ENCODE results near the gene TMEM54. TPM values are rescaled to one million over a fixed set of nuclear protein-coding genes. Genes with fewer than 3 reads are reported as not detected.
A peak's percentile ranks its signal among the peaks of the same experiment; 100 is the strongest.

Gene TMEM54
- total and polyA plus RNA-seq, 10 of the 15 experiments (the other 5 are each of a cell fraction or from before 2014, with no cell fraction given), result 0.07 to 0.94 (median 0.56) TPM; not detected in 1

DNA sequence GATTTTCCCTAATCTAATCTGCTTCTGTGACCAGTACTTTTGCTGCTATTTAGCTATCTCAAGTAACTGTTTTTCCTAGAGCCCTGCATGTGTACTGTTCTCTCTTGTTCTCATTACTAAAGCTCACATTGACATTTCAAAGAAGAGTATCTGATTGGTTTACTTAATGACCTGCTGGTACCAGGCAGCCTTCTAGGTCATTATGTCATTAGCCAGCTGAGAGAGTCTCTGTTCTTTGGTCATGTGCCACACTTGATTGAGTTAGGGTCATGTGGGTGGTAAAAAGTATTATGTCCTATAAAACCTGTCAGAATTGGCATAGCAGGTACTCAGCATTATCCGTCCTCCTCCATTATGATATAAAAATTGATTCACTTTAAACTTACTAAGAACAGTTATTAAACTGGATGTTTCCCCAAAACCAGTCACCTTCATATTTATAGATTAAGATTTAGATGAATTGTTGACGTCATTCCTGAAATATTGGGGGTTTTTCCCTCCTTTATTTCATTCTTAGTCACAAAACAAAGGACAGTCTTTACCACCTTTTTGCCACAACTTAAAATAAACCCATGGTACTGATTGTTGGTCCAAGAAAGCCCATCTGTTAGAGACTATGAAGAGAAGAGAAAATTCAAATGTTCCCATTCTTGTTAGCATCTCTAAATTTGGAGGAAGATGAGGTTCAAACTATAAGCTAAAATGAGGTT, 52.7 kb downstream of the TMEM54 start (continued):
- TF ChIP-seq, protein P1, sequence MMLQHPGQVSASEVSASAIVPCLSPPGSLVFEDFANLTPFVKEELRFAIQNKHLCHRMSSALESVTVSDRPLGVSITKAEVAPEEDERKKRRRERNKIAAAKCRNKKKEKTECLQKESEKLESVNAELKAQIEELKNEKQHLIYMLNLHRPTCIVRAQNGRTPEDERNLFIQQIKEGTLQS (IDR thresholded peaks at IDR 0.05; ENCODE audit: borderline replicate concordance, extremely low read depth, low read depth, low read length), result peak; percentile 42; the same call in 1 of the 2 replicates
- TF ChIP-seq ZZZ3 (IDR thresholded peaks at IDR 0.05; ENCODE audit: control insufficient read depth, insufficient read length, low read depth), result no peak
- no peak for TF ChIP-seq TAF1 (IDR thresholded peaks at IDR 0.05; ENCODE audit: borderline replicate concordance, low read depth, low read length)
- no peak for TF ChIP-seq NFYA (IDR thresholded peaks at IDR 0.05; ENCODE audit: borderline replicate concordance, low read depth, low read length)
- no peak for TF ChIP-seq NR2C1 (IDR thresholded peaks at IDR 0.05)
- TF ChIP-seq, protein P2, sequence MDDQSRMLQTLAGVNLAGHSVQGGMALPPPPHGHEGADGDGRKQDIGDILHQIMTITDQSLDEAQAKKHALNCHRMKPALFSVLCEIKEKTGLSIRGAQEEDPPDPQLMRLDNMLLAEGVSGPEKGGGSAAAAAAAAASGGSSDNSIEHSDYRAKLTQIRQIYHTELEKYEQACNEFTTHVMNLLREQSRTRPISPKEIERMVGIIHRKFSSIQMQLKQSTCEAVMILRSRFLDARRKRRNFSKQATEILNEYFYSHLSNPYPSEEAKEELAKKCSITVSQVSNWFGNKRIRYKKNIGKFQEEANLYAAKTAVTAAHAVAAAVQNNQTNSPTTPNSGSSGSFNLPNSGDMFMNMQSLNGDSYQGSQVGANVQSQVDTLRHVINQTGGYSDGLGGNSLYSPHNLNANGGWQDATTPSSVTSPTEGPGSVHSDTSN (IDR thresholded peaks at IDR 0.05; ENCODE audit: insufficient replicate concordance, low read depth, low read length), result no peak
- no peak for TF ChIP-seq POLR2A (IDR thresholded peaks at IDR 0.05; ENCODE audit: low read depth, low read length)
- TF ChIP-seq, protein P3, sequence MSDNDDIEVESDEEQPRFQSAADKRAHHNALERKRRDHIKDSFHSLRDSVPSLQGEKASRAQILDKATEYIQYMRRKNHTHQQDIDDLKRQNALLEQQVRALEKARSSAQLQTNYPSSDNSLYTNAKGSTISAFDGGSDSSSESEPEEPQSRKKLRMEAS (IDR thresholded peaks at IDR 0.05; ENCODE audit: low read depth, low read length), result no peak
- no peak for TF ChIP-seq PAX5 (IDR thresholded peaks at IDR 0.05; ENCODE audit: borderline replicate concordance, low read depth, low read length)
- no peak for TF ChIP-seq NFXL1 (IDR thresholded peaks at IDR 0.05; ENCODE audit: borderline replicate concordance)
- no peak for TF ChIP-seq SMAD5 (IDR thresholded peaks at IDR 0.05; ENCODE audit: low read depth)
- no peak for TF ChIP-seq SUZ12 (IDR thresholded peaks at IDR 0.05; ENCODE audit: unreplicated experiment)
- TF ChIP-seq ZNF24 (IDR thresholded peaks at IDR 0.05), result no peak
- no peak for TF ChIP-seq RBBP5 (conservative IDR thresholded peaks at IDR 0.05)
- TF ChIP-seq KAT2A (conservative IDR thresholded peaks at IDR 0.05; ENCODE audit: control insufficient read depth, low read depth, low read length), result no peak
- TF ChIP-seq, protein P4, sequence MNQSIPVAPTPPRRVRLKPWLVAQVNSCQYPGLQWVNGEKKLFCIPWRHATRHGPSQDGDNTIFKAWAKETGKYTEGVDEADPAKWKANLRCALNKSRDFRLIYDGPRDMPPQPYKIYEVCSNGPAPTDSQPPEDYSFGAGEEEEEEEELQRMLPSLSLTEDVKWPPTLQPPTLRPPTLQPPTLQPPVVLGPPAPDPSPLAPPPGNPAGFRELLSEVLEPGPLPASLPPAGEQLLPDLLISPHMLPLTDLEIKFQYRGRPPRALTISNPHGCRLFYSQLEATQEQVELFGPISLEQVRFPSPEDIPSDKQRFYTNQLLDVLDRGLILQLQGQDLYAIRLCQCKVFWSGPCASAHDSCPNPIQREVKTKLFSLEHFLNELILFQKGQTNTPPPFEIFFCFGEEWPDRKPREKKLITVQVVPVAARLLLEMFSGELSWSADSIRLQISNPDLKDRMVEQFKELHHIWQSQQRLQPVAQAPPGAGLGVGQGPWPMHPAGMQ (IDR thresholded peaks at IDR 0.05; ENCODE audit: borderline replicate concordance), result no peak
- no peak for TF ChIP-seq SMAD1 (IDR thresholded peaks at IDR 0.05; ENCODE audit: low read depth, partially characterized antibody)
- TF ChIP-seq, protein P5, sequence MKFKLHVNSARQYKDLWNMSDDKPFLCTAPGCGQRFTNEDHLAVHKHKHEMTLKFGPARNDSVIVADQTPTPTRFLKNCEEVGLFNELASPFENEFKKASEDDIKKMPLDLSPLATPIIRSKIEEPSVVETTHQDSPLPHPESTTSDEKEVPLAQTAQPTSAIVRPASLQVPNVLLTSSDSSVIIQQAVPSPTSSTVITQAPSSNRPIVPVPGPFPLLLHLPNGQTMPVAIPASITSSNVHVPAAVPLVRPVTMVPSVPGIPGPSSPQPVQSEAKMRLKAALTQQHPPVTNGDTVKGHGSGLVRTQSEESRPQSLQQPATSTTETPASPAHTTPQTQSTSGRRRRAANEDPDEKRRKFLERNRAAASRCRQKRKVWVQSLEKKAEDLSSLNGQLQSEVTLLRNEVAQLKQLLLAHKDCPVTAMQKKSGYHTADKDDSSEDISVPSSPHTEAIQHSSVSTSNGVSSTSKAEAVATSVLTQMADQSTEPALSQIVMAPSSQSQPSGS (IDR thresholded peaks at IDR 0.05; ENCODE audit: low read length), result peak; percentile 52
- no peak for TF ChIP-seq LARP7 (IDR thresholded peaks at IDR 0.05)
- TF ChIP-seq, protein P6, sequence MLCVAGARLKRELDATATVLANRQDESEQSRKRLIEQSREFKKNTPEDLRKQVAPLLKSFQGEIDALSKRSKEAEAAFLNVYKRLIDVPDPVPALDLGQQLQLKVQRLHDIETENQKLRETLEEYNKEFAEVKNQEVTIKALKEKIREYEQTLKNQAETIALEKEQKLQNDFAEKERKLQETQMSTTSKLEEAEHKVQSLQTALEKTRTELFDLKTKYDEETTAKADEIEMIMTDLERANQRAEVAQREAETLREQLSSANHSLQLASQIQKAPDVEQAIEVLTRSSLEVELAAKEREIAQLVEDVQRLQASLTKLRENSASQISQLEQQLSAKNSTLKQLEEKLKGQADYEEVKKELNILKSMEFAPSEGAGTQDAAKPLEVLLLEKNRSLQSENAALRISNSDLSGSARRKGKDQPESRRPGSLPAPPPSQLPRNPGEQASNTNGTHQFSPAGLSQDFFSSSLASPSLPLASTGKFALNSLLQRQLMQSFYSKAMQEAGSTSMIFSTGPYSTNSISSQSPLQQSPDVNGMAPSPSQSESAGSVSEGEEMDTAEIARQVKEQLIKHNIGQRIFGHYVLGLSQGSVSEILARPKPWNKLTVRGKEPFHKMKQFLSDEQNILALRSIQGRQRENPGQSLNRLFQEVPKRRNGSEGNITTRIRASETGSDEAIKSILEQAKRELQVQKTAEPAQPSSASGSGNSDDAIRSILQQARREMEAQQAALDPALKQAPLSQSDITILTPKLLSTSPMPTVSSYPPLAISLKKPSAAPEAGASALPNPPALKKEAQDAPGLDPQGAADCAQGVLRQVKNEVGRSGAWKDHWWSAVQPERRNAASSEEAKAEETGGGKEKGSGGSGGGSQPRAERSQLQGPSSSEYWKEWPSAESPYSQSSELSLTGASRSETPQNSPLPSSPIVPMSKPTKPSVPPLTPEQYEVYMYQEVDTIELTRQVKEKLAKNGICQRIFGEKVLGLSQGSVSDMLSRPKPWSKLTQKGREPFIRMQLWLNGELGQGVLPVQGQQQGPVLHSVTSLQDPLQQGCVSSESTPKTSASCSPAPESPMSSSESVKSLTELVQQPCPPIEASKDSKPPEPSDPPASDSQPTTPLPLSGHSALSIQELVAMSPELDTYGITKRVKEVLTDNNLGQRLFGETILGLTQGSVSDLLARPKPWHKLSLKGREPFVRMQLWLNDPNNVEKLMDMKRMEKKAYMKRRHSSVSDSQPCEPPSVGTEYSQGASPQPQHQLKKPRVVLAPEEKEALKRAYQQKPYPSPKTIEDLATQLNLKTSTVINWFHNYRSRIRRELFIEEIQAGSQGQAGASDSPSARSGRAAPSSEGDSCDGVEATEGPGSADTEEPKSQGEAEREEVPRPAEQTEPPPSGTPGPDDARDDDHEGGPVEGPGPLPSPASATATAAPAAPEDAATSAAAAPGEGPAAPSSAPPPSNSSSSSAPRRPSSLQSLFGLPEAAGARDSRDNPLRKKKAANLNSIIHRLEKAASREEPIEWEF (IDR thresholded peaks at IDR 0.05; ENCODE audit: insufficient replicate concordance, low read depth, low read length), result no peak

Measured in GM12878 (cell line).